Measurements from ENCODE around the gene DLX2. TPM values are rescaled to one million over a fixed set of nuclear protein-coding genes. Genes with fewer than 3 reads are reported as not detected.

Gene DLX2
- polyA plus RNA-seq, 2 of the 4 experiments (the other 2 are of a cell fraction), result 0.04 to 0.19 TPM

DNA sequence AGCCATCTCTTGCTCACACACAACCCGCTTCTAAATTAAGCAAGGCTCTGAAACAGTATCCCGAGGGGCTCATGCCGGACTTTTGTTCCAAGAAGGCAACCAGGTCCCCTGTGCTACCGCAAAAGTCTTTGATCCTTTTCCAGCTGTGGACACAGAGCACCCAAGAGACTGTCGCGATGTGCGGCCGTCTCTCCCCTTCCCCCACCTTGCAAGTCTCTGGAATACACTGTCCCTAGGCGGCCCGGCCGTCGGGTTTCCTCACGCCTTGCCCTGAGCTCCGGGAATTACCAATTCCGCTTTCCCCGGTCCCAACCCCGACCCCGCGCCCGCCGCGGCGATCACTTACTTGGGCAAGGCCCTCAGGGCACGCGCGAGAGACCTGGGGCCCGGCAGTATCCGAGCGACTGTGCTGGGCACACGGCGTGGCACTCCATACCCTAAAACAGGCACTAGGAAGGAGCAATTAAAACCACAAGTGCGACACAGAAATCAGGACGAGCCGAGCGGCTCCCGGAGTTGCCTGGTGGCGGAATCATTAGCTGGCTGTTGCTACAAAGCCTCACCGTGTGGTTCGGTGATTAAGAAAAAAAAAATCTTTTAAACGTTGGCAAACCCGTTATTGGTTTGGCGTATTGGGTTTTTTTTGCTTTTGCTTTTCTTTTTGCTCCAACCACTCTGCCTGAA, 19.6 kb downstream of the DLX2 start:
- POLR2A ChIA-PET, result interaction anchor here (2.7 kb wide), 1 partner anchor 19 kb away, joined by 17 read pairs; the partner anchor contains the start of gene DLX2
- H3K4me2 ChIP-seq, result no peak overlapping the region
- CTCF ChIA-PET, result interaction anchor here (0.6 to 0.7 kb wide), 2 partner anchors 10 to 186 kb away, joined by 3 read pairs; no protein-coding TSS in a partner anchor
- H3K4me1 ChIP-seq, result no peaks in the 10 kb centered on the region
- no peak overlapping the region for H3K27ac ChIP-seq
- no peaks in the 10 kb centered on the region for H3K9me3 ChIP-seq
- H3K4me3 ChIP-seq, result no peak overlapping the region
- no peak for FAIRE-seq
- 91% methylated on average over 42 of the region's 42 CpGs for WGBS (ENCODE audit: missing lambda C conversion rate)
- TF ChIP-seq GATA3 (IDR thresholded peaks at IDR 0.05; ENCODE audit: borderline replicate concordance) (no peak), USF2 (IDR thresholded peaks at IDR 0.05) (no peak), RCOR1 (IDR thresholded peaks at IDR 0.05; ENCODE audit: low read depth, low read length) (no peak), REST (IDR thresholded peaks at IDR 0.05) (no peak), CEBPB (IDR thresholded peaks at IDR 0.05) (no peak), CHD4 (IDR thresholded peaks at IDR 0.05; ENCODE audit: borderline replicate concordance) (no peak), ZFP36 (IDR thresholded peaks at IDR 0.05; ENCODE audit: borderline replicate concordance, partially characterized antibody) (no peak), NFE2L2 (conservative IDR thresholded peaks at IDR 0.05; ENCODE audit: low read length) (no peak), HEYL (CRISPR knock-in tag; IDR thresholded peaks at IDR 0.05) (no peak)
- no peak for ATAC-seq
- no peak for DNase-seq (ENCODE audit: low read depth in 1 of 2, low spot score in 1 of 2)

DNA sequence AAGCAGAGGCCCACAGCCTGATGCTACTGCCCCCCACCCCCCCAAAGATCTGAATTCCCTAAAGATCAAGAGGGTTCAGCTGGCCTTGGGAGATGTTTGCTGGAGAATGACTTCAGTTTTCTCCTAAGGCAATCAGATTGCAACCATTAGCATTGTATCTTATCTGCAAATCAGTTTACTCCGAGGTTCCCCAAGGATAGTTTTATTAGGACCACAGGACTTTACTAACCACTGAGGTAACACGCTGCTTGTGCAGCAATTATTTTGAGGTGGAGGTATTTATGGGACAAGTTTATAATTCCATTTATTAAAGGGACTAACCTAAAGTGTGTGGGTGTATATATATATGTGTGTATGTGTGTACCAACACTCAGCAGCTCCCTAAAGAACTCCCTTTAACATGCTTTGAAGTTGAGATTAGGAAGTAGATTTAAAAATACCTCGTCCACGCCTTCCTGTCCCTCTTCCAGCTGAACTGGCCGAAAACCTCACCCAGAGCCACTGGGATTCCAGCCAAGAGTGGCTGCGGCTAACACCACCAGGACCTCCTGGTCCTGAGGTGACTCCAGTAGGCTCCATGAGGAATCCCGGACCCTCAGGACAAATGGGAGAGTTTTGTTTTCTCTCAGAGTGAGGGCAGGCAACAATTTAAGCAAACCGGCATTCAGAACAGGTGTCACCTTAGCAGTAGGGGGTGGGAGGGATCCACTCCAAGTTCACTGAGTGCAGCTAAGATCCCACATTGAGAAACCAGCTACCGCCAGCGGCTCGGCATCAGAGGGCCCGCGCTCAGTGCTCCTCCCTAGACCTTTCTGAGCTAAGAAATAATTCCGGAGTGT, 20.4 kb downstream of the DLX2 start:
- no peak for DNase-seq (ENCODE audit: low read depth in 1 of 2, low spot score in 1 of 2)
- ATAC-seq, result no peak
- Histone ChIP-seq H3K4me3 (no peak overlapping the region), H3K9me3 (no peaks in the 10 kb centered on the region), H3K4me2 (no peak overlapping the region), H3K4me1 (no peaks in the 10 kb centered on the region), H3K27ac (no peak overlapping the region)
- POLR2A ChIA-PET, result no interaction called here
- no peak for TF ChIP-seq SMC3 (IDR thresholded peaks at IDR 0.05)
- no peak for TF ChIP-seq MAFK (IDR thresholded peaks at IDR 0.05; ENCODE audit: partially characterized antibody)
- no peak for TF ChIP-seq HOXA7 (CRISPR knock-in tag; IDR thresholded peaks at IDR 0.05)
- TF ChIP-seq, protein P1, sequence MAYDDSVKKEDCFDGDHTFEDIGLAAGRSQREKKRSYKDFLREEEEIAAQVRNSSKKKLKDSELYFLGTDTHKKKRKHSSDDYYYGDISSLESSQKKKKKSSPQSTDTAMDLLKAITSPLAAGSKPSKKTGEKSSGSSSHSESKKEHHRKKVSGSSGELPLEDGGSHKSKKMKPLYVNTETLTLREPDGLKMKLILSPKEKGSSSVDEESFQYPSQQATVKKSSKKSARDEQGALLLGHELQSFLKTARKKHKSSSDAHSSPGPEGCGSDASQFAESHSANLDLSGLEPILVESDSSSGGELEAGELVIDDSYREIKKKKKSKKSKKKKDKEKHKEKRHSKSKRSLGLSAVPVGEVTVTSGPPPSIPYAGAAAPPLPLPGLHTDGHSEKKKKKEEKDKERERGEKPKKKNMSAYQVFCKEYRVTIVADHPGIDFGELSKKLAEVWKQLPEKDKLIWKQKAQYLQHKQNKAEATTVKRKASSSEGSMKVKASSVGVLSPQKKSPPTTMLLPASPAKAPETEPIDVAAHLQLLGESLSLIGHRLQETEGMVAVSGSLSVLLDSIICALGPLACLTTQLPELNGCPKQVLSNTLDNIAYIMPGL (CRISPR knock-in tag; IDR thresholded peaks at IDR 0.05; ENCODE audit: borderline replicate concordance), result no peak
- no peak for TF ChIP-seq MYC (IDR thresholded peaks at IDR 0.05; ENCODE audit: borderline replicate concordance, low read length)
- TF ChIP-seq CBX2 (IDR thresholded peaks at IDR 0.05; ENCODE audit: borderline replicate concordance, low read depth), result no peak
- TF ChIP-seq, protein P2, sequence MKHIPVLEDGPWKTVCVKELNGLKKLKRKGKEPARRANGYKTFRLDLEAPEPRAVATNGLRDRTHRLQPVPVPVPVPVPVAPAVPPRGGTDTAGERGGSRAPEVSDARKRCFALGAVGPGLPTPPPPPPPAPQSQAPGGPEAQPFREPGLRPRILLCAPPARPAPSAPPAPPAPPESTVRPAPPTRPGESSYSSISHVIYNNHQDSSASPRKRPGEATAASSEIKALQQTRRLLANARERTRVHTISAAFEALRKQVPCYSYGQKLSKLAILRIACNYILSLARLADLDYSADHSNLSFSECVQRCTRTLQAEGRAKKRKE (CRISPR knock-in tag; IDR thresholded peaks at IDR 0.05; ENCODE audit: low read depth), result no peak
- TF ChIP-seq TP53 (CRISPR knock-in tag; IDR thresholded peaks at IDR 0.05), result no peak
- TF ChIP-seq HDAC2 (IDR thresholded peaks at IDR 0.05), result no peak
- TF ChIP-seq, protein P3, sequence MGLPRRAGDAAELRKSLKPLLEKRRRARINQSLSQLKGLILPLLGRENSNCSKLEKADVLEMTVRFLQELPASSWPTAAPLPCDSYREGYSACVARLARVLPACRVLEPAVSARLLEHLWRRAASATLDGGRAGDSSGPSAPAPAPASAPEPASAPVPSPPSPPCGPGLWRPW (IDR thresholded peaks at IDR 0.05), result no peak
- no peak for TF ChIP-seq RNF2 (IDR thresholded peaks at IDR 0.05; ENCODE audit: borderline replicate concordance, low read depth)
- TF ChIP-seq PBX3 (IDR thresholded peaks at IDR 0.05), result no peak
- FAIRE-seq, result no peak
- 85% methylated on average over 14 of the region's 14 CpGs for WGBS (ENCODE audit: missing lambda C conversion rate)
- CTCF ChIA-PET, result interaction anchor here (0.6 to 1.5 kb wide), 6 partner anchors 21 to 724 kb away, joined by 3 to 5 read pairs (median 4); partner anchors contain the start of gene DLX2

Measured in A549 (cell line).